HG02798 (cell line): ENCODE results near the gene SLC17A2.

Source experiments
- ATAC-seq: cut with Tn5 transposase; IDR thresholded peaks from one replicate; pipeline ENCODE4 v1.9.1; 2021; ENCODE audit warnings: mild to moderate bottlenecking; ENCODE audit not compliant: unreplicated experiment, poor library complexity

SLC17A2 gene

GRCh38 chr6:25889877-25890853 lies 40.3 kb downstream of the SLC17A2 start:
- no peak for ATAC-seq

- ATAC-seq, result no peak
These were observed 41.9 kb downstream of the SLC17A2 start for GRCh38 chr6:25888626-25889025.

- ATAC-seq, result no peak
These were observed 44.4 kb downstream of the SLC17A2 start for GRCh38 chr6:25886066-25886465.

DNA sequence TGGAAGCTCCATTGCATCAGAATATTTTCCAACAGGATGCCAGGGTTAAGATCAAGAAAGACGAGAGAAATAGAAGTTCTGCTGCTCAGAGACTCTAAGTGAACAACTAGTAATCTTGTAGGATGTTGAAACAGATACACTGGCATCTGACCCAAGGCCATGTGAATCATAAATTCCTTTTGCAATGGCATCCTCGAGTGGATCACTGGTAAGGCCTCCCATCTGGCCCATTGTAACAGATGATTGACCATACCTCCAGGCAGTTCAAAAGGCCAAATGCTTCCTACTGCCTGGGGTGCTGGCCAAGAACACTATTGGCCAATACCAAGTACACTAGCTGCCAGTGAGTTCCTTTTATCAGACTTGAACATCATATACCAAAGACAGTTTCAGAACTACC lies 46.5 kb downstream of the SLC17A2 start:
- ATAC-seq, result no peak

DNA sequence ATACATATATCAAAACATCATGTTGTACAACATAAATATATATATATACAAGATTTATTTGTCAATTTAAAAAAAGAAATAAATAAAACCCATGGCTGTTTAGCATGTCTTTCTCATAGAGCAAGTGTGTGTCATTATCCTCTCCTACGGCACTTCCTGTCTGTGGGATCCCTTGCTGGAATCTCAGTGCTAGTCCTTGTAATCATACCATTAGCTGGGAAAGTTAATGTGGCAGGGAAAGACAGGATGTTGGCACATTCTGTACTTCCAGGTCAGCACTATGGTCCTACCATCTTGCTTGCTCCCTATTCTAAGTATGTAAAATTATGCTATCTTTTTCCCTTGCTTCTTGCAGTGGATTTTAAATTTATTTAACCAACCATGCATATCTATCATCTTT lies 47.0 kb downstream of the SLC17A2 start:
- ATAC-seq, result no peak

- no peak for ATAC-seq
These were observed 48.4 kb downstream of the SLC17A2 start for GRCh38 chr6:25882051-25882496.

DNA sequence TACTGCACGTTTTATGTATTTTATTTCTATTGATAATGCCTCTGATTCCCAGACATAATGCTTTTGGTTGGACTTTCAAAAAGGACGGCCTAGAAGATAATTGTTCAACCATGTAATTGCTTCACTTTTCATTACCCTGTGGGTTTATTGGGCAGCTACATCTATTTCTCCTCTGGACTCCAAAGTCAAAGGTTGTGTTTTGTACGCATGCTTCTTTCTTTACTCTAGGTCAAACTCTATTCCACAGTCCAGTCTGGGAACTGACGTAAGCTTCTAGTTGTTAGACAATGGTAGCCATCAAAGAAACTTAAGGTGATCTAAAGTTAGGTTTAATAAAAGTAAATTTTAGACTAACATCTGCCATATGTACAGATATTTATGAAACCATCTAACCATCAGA lies 49.9 kb downstream of the SLC17A2 start:
- no peak for ATAC-seq

- no peak for ATAC-seq
These were observed 51.7 kb downstream of the SLC17A2 start for GRCh38 chr6:25878721-25879322.

DNA sequence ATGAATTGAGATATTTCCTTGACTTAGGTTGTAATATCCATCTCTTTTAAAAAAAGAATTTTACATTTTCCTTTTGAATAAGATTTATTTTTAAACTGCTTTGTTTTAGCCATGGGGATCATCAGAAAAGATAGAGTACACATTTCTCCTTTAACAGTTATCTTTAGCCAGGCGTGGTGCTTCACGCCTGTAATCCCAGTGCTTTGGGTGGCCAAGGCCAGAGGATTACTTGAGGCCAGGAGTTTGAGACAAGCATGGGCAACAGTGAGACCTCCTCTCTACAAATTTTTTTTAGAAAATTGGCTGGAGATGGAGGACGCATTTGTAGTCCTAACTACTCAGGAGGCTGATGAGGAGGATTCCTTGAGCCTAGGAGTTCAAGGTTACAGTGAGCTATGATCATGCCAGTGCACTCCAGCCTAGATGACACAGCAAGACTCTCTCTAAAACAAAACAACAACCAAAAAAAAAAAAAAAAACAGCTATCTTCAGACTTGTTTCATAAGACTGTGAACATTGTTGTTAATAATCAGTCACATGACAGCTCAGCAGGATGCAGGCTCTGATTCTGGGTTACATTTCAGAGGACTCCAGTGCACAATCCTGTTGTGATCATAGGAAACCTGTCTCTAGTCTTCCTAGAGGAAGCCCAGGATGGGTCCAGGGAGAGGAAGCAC lies 54.4 kb downstream of the SLC17A2 start:
- no peak for ATAC-seq

DNA sequence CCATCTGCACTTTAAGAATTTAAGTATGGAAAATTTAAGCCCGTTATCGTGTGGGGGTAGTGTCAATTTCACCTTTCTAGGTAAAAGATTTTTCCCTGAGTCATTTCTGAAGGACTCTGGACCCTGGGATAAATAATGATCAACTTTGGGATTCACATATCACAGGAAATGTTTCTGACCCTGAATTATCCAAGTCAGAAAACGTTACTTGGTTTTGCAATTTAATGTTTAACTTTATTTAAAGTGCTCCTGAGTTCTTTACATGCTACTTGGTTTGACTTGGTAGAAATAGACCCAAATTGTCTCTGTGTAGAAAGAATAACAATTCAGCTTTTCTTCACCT lies 55.0 kb downstream of the SLC17A2 start:
- no peak for ATAC-seq

DNA sequence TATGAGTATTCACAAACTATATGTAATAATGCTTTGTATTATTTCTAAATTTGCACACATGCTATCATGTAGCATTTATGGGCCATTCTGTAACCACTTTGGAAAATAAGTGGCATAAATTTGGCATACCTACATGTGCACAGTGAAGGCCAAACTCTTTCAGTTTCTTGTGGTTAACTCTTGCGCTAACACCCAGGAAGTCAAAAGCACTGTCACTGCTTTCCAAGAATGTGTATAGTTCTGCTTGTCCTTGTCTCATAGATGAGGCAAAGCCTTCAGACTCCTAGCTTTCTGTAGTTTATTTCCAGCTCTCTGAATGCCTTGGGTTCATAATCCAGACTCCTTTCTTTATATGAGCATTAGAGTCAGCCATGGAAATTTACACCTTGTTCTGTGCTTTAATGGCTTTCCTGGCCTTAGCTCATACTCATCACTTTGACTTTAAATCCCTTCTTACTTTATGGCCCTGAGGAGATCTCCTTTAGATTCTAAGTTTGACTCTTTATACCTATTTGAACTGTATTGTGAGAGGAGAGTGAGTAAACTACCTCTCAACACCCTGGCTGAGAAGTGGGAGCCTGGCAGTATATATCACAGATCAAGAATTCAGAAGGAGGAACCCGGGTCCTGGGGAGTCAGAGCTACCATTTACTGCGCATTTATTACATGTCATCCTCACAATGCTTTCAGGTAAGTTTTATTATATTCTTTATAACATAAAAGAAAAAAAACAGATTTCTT lies 55.5 kb downstream of the SLC17A2 start:
- no peak for ATAC-seq

DNA sequence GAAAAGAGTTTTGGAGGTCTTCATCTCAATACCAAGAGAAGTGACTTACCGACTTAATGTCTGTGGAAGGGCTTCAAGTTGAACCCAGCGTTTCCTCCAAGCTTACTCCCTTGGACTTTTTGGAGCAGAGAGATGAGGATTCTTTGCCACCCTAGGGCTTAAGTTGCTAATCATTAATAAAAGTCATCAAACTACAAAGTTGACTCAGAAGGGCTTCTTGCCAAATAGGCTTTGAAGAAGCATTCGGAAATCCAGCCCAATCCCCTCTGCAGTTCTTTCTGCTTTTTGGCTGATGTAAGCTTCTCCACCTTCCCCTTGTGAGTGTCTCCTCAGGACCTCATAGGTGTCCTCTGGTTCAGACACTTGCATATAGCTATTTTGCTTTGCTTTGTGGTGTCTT lies 56.4 kb downstream of the SLC17A2 start, which contains the start of gene SLC17A3:
Gene SLC17A3, minus strand, starts transcription at position 126 of the 400 bp plus-strand sequence. CDS start 5,856 bp downstream, outside the sequence.
- ATAC-seq, result no peak

GRCh38 chr6:25872814-25873213 lies 57.7 kb downstream of the SLC17A2 start:
- ATAC-seq, result no peak

GRCh38 chr6:25869840-25870239 lies 60.7 kb downstream of the SLC17A2 start:
- no peak for ATAC-seq

DNA sequence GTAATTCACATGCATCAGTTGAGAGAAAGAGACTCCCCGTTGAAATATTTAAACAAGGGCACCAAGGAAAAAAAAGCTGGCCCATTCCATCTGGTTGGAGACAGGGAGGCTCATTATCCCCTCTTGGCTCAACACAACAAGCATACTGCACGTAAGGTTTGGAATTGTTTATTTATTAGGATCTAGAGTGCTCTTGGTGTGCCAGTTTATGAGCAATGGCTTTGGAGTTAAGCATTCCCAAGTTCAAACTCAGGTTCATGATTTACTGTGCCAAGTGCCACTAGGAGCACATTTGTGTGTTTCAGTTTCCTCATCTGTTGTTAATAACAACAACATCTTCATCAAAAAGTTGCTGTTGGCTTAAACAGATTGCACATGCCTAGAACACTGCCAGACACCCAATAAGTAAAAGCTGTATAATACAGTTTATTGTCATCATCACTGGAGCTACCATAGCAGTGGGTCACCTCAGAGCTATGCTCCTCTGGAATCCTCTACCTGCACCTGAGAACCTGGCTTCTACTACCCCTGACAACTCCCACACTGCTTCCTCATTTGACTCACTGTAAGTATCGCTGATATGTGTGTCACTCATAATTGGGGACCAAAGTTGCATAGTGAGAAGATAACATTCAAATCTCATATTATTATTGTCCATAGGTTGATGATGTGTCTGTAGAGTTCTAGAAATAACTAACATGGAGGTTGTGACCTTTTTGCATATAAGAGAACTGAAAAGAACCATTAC lies 61.9 kb downstream of the SLC17A2 start:
- ATAC-seq, result no peak

GRCh38 chr6:25866011-25866410 lies 64.5 kb downstream of the SLC17A2 start:
- no peak for ATAC-seq

DNA sequence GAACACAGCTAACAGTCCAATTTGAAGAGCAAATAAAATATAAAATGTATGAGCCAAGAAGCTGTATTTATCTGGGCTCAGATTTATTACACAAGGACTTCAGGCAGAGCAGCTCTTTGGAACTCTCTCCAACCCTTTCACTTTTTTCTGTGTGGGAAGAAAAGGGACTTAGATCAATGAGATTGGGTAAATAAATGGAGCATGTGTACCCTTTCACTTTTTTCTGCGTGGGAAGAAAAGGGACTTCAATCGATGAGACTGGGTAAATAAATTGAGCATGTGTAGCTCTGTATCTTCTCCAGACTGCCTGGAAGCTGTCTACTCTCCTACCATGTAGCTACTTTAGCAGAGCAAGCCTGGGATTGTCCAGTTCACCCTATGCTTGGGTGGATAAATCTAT lies 67.1 kb downstream of the SLC17A2 start:
- ATAC-seq, result no peak
